Measurements from ENCODE around the gene TTC6. TPM values are rescaled to one million over a fixed set of nuclear protein-coding genes. Genes with fewer than 3 reads are reported as not detected.

The TTC6 gene
- polyA plus RNA-seq, 4 donors, result 0.22 to 3.4 (median 0.54) TPM

GRCh38 chr14:37623426-37623951 lies 28.1 kb downstream of the TTC6 start:
- H3K36me3 ChIP-seq (ENCODE audit: control insufficient read depth in 3 of 3, insufficient read depth in 2 of 3, low read depth in 1 of 3, low read length in 3 of 3), result peaks cover 0 to 2% (median 0%) of the 10 kb centered on the region in 3 donors
- FAIRE-seq, result no peak
- no peak overlapping the region for H3K27ac ChIP-seq (ENCODE audit: low read depth in 1 of 3, low read length in 2 of 3)
- peak in 1 of 2 donors; percentile 56 for DNase-seq
- H3K27me3 ChIP-seq (ENCODE audit: control insufficient read depth in 3 of 3, insufficient read depth in 3 of 3, low read length in 3 of 3), result peaks cover 0 to 6% (median 0%) of the 10 kb centered on the region in 3 donors
- no peak overlapping the region for H3K4me3 ChIP-seq (ENCODE audit: low read depth in 1 of 3, low read length in 3 of 3)
- H3K4me1 ChIP-seq (ENCODE audit: control insufficient read depth in 3 of 3, insufficient read depth in 2 of 3, low read depth in 1 of 3, low read length in 2 of 3), result peaks cover 0 to 5% (median 0%) of the 10 kb centered on the region in 3 donors
- 23 to 44% (median 37%) methylated on average over 1 of the region's 1 CpG for WGBS, 3 donors
- H3K9me3 ChIP-seq (ENCODE audit: control insufficient read depth in 2 of 2, insufficient read depth in 1 of 2, low read depth in 1 of 2, low read length in 1 of 2), result no peaks in the 10 kb centered on the region

- Histone ChIP-seq H3K4me1 (ENCODE audit: control insufficient read depth in 3 of 3, insufficient read depth in 2 of 3, low read depth in 1 of 3, low read length in 2 of 3) (peaks cover 0 to 5% (median 0%) of the 10 kb centered on the region in 3 donors), H3K9me3 (ENCODE audit: control insufficient read depth in 2 of 2, insufficient read depth in 1 of 2, low read depth in 1 of 2, low read length in 1 of 2) (no peaks in the 10 kb centered on the region), H3K27ac (ENCODE audit: low read depth in 1 of 3, low read length in 2 of 3) (no peak overlapping the region), H3K4me3 (ENCODE audit: low read depth in 1 of 3, low read length in 3 of 3) (no peak overlapping the region), H3K36me3 (ENCODE audit: control insufficient read depth in 3 of 3, insufficient read depth in 2 of 3, low read depth in 1 of 3, low read length in 3 of 3) (peaks cover 0 to 2% (median 0%) of the 10 kb centered on the region in 3 donors), H3K27me3 (ENCODE audit: control insufficient read depth in 3 of 3, insufficient read depth in 3 of 3, low read length in 3 of 3) (peaks cover 0 to 6% (median 0%) of the 10 kb centered on the region in 3 donors)
- DNase-seq (no peak), FAIRE-seq (no peak)
- WGBS, 3 donors, result 89 to 100% (median 94%) methylated on average over 1 of the region's 1 CpG
Measured at GRCh38 chr14:37623971-37624370, 28.5 kb downstream of the TTC6 start.

- Histone ChIP-seq H3K27ac (ENCODE audit: low read depth in 1 of 3, low read length in 2 of 3) (no peak overlapping the region), H3K27me3 (ENCODE audit: control insufficient read depth in 3 of 3, insufficient read depth in 3 of 3, low read length in 3 of 3) (peaks cover 0 to 6% (median 0%) of the 10 kb centered on the region in 3 donors), H3K4me1 (ENCODE audit: control insufficient read depth in 3 of 3, insufficient read depth in 2 of 3, low read depth in 1 of 3, low read length in 2 of 3) (peaks cover 0 to 5% (median 0%) of the 10 kb centered on the region in 3 donors), H3K9me3 (ENCODE audit: control insufficient read depth in 2 of 2, insufficient read depth in 1 of 2, low read depth in 1 of 2, low read length in 1 of 2) (no peaks in the 10 kb centered on the region), H3K4me3 (ENCODE audit: low read depth in 1 of 3, low read length in 3 of 3) (no peak overlapping the region), H3K36me3 (ENCODE audit: control insufficient read depth in 3 of 3, insufficient read depth in 2 of 3, low read depth in 1 of 3, low read length in 3 of 3) (peaks cover 0 to 1% (median 0%) of the 10 kb centered on the region in 3 donors)
- DNase-seq (peak in 1 of 2 donors; percentile 38), FAIRE-seq (no peak)
- 63 to 65% (median 63%) methylated on average over 9 of the region's 9 CpGs for WGBS, 3 donors
Measured at GRCh38 chr14:37625597-37626595, 30.5 kb downstream of the TTC6 start.

GRCh38 chr14:37637341-37637740 lies 41.9 kb downstream of the TTC6 start:
- DNase-seq (no peak), FAIRE-seq (no peak)
- peaks cover 0 to 9% (median 0%) of the 10 kb centered on the region in 3 donors for H3K36me3 ChIP-seq (ENCODE audit: control insufficient read depth in 3 of 3, insufficient read depth in 2 of 3, low read depth in 1 of 3, low read length in 3 of 3)
- H3K4me3 ChIP-seq (ENCODE audit: low read depth in 1 of 3, low read length in 3 of 3), result no peak overlapping the region
- H3K4me1 ChIP-seq (ENCODE audit: control insufficient read depth in 3 of 3, insufficient read depth in 2 of 3, low read depth in 1 of 3, low read length in 2 of 3), result no peaks in the 10 kb centered on the region
- peaks cover 0 to 10% of the 10 kb centered on the region in 2 donors for H3K9me3 ChIP-seq (ENCODE audit: control insufficient read depth in 2 of 2, insufficient read depth in 1 of 2, low read depth in 1 of 2, low read length in 1 of 2)
- WGBS, 3 donors, result 75 to 89% (median 84%) methylated on average over 4 of the region's 4 CpGs
- no peak overlapping the region for H3K27ac ChIP-seq (ENCODE audit: low read depth in 1 of 3, low read length in 2 of 3)
- no peaks in the 10 kb centered on the region for H3K27me3 ChIP-seq (ENCODE audit: control insufficient read depth in 3 of 3, insufficient read depth in 3 of 3, low read length in 3 of 3)

- WGBS, 3 donors, result 82 to 90% (median 84%) methylated on average over 2 of the region's 2 CpGs
- DNase-seq (no peak), FAIRE-seq (peak; percentile 30)
- no peaks in the 10 kb centered on the region for H3K36me3 ChIP-seq (ENCODE audit: control insufficient read depth in 3 of 3, insufficient read depth in 2 of 3, low read depth in 1 of 3, low read length in 3 of 3)
- no peaks in the 10 kb centered on the region for H3K4me1 ChIP-seq (ENCODE audit: control insufficient read depth in 3 of 3, insufficient read depth in 2 of 3, low read depth in 1 of 3, low read length in 2 of 3)
- no peak overlapping the region for H3K4me3 ChIP-seq (ENCODE audit: low read depth in 1 of 3, low read length in 3 of 3)
- H3K9me3 ChIP-seq (ENCODE audit: control insufficient read depth in 2 of 2, insufficient read depth in 1 of 2, low read depth in 1 of 2, low read length in 1 of 2), result peaks cover 0 to 3% of the 10 kb centered on the region in 2 donors
- no peaks in the 10 kb centered on the region for H3K27me3 ChIP-seq (ENCODE audit: control insufficient read depth in 3 of 3, insufficient read depth in 3 of 3, low read length in 3 of 3)
- no peak overlapping the region for H3K27ac ChIP-seq (ENCODE audit: low read depth in 1 of 3, low read length in 2 of 3)
Measured at GRCh38 chr14:37638599-37638998, 43.2 kb downstream of the TTC6 start.

- no peaks in the 10 kb centered on the region for H3K36me3 ChIP-seq (ENCODE audit: control insufficient read depth in 3 of 3, insufficient read depth in 2 of 3, low read depth in 1 of 3, low read length in 3 of 3)
- no peak overlapping the region for H3K27ac ChIP-seq (ENCODE audit: low read depth in 1 of 3, low read length in 2 of 3)
- H3K27me3 ChIP-seq (ENCODE audit: control insufficient read depth in 3 of 3, insufficient read depth in 3 of 3, low read length in 3 of 3), result no peaks in the 10 kb centered on the region
- FAIRE-seq (no peak), DNase-seq (no peak)
- no peak overlapping the region for H3K4me3 ChIP-seq (ENCODE audit: low read depth in 1 of 3, low read length in 3 of 3)
- WGBS, 3 donors, result 71 to 90% (median 89%) methylated on average over 1 of the region's 1 CpG
- no peaks in the 10 kb centered on the region for H3K9me3 ChIP-seq (ENCODE audit: control insufficient read depth in 2 of 2, insufficient read depth in 1 of 2, low read depth in 1 of 2, low read length in 1 of 2)
- H3K4me1 ChIP-seq (ENCODE audit: control insufficient read depth in 3 of 3, insufficient read depth in 2 of 3, low read depth in 1 of 3, low read length in 2 of 3), result no peaks in the 10 kb centered on the region
Measured at GRCh38 chr14:37641117-37641516, 45.7 kb downstream of the TTC6 start.

- H3K4me3 ChIP-seq (ENCODE audit: low read depth in 1 of 3, low read length in 3 of 3), result no peak overlapping the region
- WGBS, 3 donors, result 87 to 93% (median 87%) methylated on average over 3 of the region's 3 CpGs
- FAIRE-seq (no peak), DNase-seq (no peak)
- no peaks in the 10 kb centered on the region for H3K9me3 ChIP-seq (ENCODE audit: control insufficient read depth in 2 of 2, insufficient read depth in 1 of 2, low read depth in 1 of 2, low read length in 1 of 2)
- no peak overlapping the region for H3K27ac ChIP-seq (ENCODE audit: low read depth in 1 of 3, low read length in 2 of 3)
- H3K4me1 ChIP-seq (ENCODE audit: control insufficient read depth in 3 of 3, insufficient read depth in 2 of 3, low read depth in 1 of 3, low read length in 2 of 3), result no peaks in the 10 kb centered on the region
- no peaks in the 10 kb centered on the region for H3K36me3 ChIP-seq (ENCODE audit: control insufficient read depth in 3 of 3, insufficient read depth in 2 of 3, low read depth in 1 of 3, low read length in 3 of 3)
- no peaks in the 10 kb centered on the region for H3K27me3 ChIP-seq (ENCODE audit: control insufficient read depth in 3 of 3, insufficient read depth in 3 of 3, low read length in 3 of 3)
Measured at GRCh38 chr14:37642125-37642524, 46.7 kb downstream of the TTC6 start.

- no peaks in the 10 kb centered on the region for H3K27me3 ChIP-seq (ENCODE audit: control insufficient read depth in 3 of 3, insufficient read depth in 3 of 3, low read length in 3 of 3)
- no peak for FAIRE-seq
- 68 to 83% (median 79%) methylated on average over 4 of the region's 4 CpGs for WGBS, 3 donors
- no peaks in the 10 kb centered on the region for H3K36me3 ChIP-seq (ENCODE audit: control insufficient read depth in 3 of 3, insufficient read depth in 2 of 3, low read depth in 1 of 3, low read length in 3 of 3)
- H3K27ac ChIP-seq (ENCODE audit: low read depth in 1 of 3, low read length in 2 of 3), result no peak overlapping the region
- no peak for DNase-seq
- H3K4me1 ChIP-seq (ENCODE audit: control insufficient read depth in 3 of 3, insufficient read depth in 2 of 3, low read depth in 1 of 3, low read length in 2 of 3), result no peaks in the 10 kb centered on the region
- H3K9me3 ChIP-seq (ENCODE audit: control insufficient read depth in 2 of 2, insufficient read depth in 1 of 2, low read depth in 1 of 2, low read length in 1 of 2), result no peaks in the 10 kb centered on the region
- H3K4me3 ChIP-seq (ENCODE audit: low read depth in 1 of 3, low read length in 3 of 3), result no peak overlapping the region
Measured at GRCh38 chr14:37643701-37644100, 48.3 kb downstream of the TTC6 start.
